Measurements from ENCODE around the gene CNPPD1. TPM values are rescaled to one million over a fixed set of nuclear protein-coding genes. Genes with fewer than 3 reads are reported as not detected.
A peak's percentile ranks its signal among the peaks of the same experiment; 100 is the strongest.

The CNPPD1 gene
- total RNA-seq, 2 experiments from 2014 or later, result 77.3 to 77.6 TPM

DNA sequence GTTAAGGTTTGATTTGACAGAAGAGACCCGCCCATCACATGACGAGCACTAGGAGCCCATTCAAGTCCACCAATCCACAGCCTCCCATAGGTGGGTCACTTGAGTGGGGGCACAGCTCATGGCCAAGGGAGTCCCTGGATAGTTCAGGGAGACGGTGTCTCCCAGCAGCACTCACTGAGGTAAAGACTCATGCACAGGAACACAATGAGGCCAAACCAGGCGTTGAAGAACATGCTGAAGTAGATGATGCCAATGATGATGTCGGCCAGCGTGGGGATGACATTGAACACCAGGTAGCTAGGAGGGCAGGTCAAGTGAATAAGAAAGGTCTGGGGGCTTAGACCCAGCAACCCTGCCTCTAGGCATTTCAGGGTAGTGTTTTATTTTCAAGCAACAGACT, 38.1 kb upstream of the CNPPD1 start:
- Mint-ChIP-seq H3K27ac (no peak overlapping the region), H3K4me3 (no peak overlapping the region), H3K4me1 (peaks cover 32% of the 10 kb centered on the region), H3K36me3 (peaks cover 19% of the 10 kb centered on the region), H3K27me3 (no peaks in the 10 kb centered on the region), H3K9me3 (no peaks in the 10 kb centered on the region)
- POLR2A ChIA-PET, result interaction anchor here (1.4 kb wide), 2 partner anchors 9 to 39 kb away, joined by 5 to 8 read pairs; partner anchors contain the start of gene ZFAND2B
- ATAC-seq (ENCODE audit: low read depth) (no peak), DNase-seq (no peak)

DNA sequence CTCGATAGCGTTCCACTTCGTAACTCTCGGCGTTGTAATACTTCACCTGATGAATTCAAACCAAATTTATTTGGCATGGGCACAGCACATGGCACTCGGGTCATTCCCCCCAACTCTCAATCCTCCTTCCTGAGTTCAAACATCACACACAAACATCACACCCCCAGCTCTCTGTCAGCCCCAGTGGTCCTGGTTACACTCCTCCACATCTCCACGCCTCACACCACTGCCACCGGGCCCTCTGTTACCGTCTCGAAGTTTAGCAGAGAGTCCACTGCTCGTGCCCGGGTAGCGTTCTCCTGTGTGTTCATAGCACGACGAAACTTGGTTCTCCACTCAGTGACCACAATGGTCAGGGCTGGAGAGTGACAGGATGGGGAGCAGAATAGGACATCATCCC, 37.4 kb upstream of the CNPPD1 start:
- peaks cover 17% of the 10 kb centered on the region for H3K36me3 Mint-ChIP-seq
- peak overlapping the region; percentile 28 for H3K27ac Mint-ChIP-seq
- ATAC-seq (ENCODE audit: low read depth), result no peak
- no peak overlapping the region for H3K4me3 Mint-ChIP-seq
- H3K27me3 Mint-ChIP-seq, result no peaks in the 10 kb centered on the region
- DNase-seq, result no peak
- no peaks in the 10 kb centered on the region for H3K9me3 Mint-ChIP-seq
- POLR2A ChIA-PET, result interaction anchor here (1.4 kb wide), 1 partner anchor 39 kb away, joined by 5 read pairs; no protein-coding TSS in a partner anchor
- peaks cover 37% of the 10 kb centered on the region for H3K4me1 Mint-ChIP-seq

DNA sequence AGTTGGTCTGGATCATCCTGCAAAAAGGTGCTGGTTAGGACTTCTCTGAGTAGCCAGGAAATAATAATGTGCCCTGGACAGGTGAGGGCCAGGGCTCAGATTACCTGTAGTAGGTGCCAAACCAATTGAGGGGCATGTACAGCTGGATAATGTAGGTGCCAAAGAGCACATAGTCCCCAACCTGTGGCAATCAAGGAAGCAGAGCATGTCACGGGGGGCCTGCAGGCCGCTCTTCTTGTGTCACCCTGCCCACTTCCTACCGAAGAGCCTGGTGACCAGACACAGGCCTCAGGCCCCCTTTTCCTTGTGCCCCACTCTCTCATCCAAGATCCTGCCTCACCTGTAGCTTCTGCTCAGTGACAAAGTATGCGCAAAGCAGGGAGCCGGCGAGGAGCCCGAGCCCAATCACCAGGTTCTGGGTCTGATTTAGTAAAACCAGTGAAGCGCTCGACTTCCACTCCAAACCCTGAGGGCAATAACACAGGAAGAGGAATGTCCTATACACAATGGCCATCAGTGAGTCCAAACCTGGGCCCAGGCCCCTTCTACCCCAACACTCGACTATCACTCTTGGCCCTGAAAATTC, 36.9 kb upstream of the CNPPD1 start:
- no peak for ATAC-seq (ENCODE audit: low read depth)
- Mint-ChIP-seq H3K4me3 (no peak overlapping the region), H3K27me3 (no peaks in the 10 kb centered on the region), H3K36me3 (peaks cover 17% of the 10 kb centered on the region), H3K27ac (peak overlapping the region; percentile 34), H3K9me3 (no peaks in the 10 kb centered on the region), H3K4me1 (peaks cover 40% of the 10 kb centered on the region)
- DNase-seq, result no peak
- POLR2A ChIA-PET, result interaction anchor here (1.2 to 1.4 kb wide), 2 partner anchors 37 to 38 kb away, joined by 3 to 5 read pairs; partner anchors contain the start of gene CNPPD1

DNA sequence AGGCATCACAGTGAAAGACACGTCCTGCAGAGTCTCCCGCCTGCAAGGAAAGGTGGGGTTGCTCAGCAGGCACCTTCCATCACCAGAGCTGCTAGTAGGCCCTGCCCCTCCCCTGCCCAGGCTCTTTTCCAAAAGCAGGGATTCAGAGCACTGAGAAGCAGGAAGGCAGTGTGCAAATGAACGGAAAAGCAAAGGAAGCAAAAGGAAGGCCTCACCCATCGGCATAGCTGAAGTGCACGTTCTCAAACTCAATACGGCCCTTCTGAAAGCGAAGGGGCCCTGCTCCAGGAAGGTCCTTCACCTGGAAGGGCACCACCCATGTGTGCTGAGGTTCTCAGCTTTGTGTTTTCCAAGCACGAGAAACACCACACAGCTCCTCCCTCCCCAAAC, 36.3 kb upstream of the CNPPD1 start:
- Mint-ChIP-seq H3K27me3 (no peaks in the 10 kb centered on the region), H3K27ac (peak overlapping the region; percentile 34), H3K36me3 (peaks cover 22% of the 10 kb centered on the region), H3K9me3 (no peaks in the 10 kb centered on the region), H3K4me3 (no peak overlapping the region), H3K4me1 (peaks cover 45% of the 10 kb centered on the region)
- POLR2A ChIA-PET, result interaction anchor here (1.2 kb wide), 1 partner anchor 36 kb away, joined by 3 read pairs; the partner anchor contains the start of gene CNPPD1
- ATAC-seq (ENCODE audit: low read depth) (no peak), DNase-seq (no peak)

DNA sequence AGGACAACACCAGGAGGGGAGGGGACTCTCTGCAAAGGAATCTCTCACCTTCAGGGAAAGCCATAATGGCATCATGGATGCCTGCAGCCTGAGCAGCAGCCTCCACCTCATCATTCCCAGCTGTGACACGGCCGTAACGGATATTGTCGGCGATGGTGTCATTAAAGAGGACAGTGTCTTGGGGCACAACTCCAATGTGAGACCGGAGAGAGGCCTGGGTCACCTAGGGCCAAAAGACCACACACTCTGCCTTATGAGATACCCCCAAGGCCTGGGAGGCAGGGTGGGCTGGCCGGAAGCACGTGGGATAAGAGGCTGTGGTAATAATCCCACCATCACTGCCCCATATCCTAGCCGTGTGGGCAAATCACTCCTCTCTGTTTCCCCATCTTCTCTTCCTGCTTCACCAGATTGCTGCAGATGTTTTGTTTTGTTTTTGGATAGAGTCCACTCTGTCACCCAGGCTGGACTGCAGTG, 34.2 kb upstream of the CNPPD1 start:
- no peaks in the 10 kb centered on the region for H3K27me3 Mint-ChIP-seq
- peaks cover 19% of the 10 kb centered on the region for H3K36me3 Mint-ChIP-seq
- H3K27ac Mint-ChIP-seq, result peak overlapping the region; percentile 93
- peaks cover 48% of the 10 kb centered on the region for H3K4me1 Mint-ChIP-seq
- DNase-seq (no peak), ATAC-seq (ENCODE audit: low read depth) (no peak)
- no peaks in the 10 kb centered on the region for H3K9me3 Mint-ChIP-seq
- POLR2A ChIA-PET, result interaction anchor here (0.7 to 1.9 kb wide), 13 partner anchors 10 to 152 kb away, joined by 3 to 31 read pairs (median 5); partner anchors contain the start of genes ANKZF1, ATG9A, CNPPD1 and TUBA4A
- peak overlapping the region; percentile 63 for H3K4me3 Mint-ChIP-seq

DNA sequence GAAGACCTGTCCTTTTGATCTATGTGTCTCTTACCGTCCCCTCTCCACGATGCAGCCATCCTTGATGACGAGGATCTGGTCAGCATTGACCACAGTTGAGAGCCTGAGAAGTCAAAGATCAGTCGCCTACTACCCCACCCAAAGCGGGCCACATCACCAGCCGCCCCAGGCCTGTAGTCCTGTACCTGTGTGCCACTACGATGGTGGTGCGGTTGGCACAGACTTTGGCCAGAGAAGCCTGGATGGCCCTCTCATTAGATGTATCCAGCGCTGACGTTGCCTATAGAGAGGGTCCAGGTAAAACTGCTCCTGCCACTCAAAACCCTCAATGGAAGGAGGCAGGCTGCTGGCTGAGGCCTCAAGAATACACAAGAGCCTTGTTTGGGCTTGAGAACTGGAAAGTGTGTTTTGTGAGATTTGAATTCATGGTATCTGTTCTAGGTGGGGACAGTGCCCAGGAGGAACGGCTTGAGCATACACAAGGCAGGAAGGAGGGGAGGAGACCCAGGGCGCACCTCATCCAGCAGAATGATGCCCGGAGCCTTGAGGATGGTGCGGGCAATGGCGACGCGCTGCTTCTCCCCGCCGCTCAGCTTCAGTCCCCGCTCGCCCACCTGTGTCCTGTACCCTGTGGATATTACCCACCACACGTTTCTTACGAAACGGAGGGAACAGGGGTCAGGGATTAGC, 33.6 kb upstream of the CNPPD1 start:
- peak overlapping the region; percentile 88 for H3K27ac Mint-ChIP-seq
- H3K27me3 Mint-ChIP-seq, result no peaks in the 10 kb centered on the region
- H3K9me3 Mint-ChIP-seq, result no peaks in the 10 kb centered on the region
- POLR2A ChIA-PET, result interaction anchor here (0.8 to 5.2 kb wide), 8 partner anchors 9 to 51 kb away, joined by 3 to 92 read pairs (median 7); partner anchors contain the start of genes ANKZF1, ATG9A and CNPPD1
- ATAC-seq (ENCODE audit: low read depth) (no peak), DNase-seq (no peak)
- H3K4me3 Mint-ChIP-seq, result peak overlapping the region; percentile 62
- peaks cover 52% of the 10 kb centered on the region for H3K4me1 Mint-ChIP-seq
- peaks cover 19% of the 10 kb centered on the region for H3K36me3 Mint-ChIP-seq

DNA sequence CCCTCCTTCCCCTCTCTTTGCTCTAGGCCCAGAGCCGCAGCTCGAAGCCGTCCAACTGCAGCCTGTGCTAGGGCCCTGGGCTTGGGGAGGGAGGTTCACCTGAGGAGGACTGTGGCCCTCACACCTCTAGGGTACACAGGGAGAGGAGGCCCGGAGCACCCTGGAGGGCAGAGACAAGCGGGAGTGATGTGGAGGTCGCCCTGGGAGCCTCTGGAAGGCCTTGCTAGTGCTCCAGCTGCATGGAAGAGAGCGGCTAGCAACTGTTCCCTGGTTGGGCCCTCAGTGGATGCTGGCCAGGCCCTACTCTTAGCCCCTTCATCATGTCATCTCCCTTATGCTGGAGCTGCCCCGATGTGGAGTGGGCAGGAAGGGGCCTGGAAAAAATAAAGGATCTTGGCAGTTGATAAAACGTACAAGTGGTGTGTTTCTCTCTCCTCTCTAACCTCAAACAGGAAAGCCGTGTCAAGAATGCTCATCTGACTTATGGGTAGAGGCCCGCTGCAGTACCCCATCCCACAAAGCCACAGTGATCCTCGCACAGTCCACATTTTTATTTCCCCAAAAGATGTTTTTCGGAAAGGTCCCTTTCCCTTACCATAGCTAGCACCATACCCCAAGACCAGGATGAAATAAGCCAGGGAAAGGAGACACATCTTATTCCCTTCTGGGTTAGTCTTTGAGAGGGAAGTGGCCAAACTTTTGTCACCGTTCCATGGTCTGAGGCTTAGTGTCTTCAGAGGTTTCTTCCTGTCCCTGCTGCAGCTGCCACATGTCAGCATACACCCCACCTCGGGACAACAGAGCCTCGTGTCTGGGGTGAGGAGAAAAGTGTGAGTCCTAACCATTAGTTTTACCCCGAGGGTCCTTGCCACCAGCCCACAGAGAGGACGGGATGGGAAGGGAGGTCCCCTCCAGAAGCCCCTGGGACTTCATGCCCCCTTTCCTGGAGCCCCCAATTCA, 32.8 kb upstream of the CNPPD1 start:
- DNase-seq (no peak), ATAC-seq (ENCODE audit: low read depth) (no peak)
- Mint-ChIP-seq H3K9me3 (no peaks in the 10 kb centered on the region), H3K27me3 (no peaks in the 10 kb centered on the region), H3K27ac (peak overlapping the region; percentile 88), H3K36me3 (peaks cover 21% of the 10 kb centered on the region), H3K4me1 (peaks cover 52% of the 10 kb centered on the region), H3K4me3 (peak overlapping the region; percentile 62)
- POLR2A ChIA-PET, result interaction anchor here (0.6 to 5.2 kb wide), 9 partner anchors 9 to 170 kb away, joined by 3 to 92 read pairs (median 8); partner anchors contain the start of genes ANKZF1, ATG9A, CNPPD1 and GLB1L

DNA sequence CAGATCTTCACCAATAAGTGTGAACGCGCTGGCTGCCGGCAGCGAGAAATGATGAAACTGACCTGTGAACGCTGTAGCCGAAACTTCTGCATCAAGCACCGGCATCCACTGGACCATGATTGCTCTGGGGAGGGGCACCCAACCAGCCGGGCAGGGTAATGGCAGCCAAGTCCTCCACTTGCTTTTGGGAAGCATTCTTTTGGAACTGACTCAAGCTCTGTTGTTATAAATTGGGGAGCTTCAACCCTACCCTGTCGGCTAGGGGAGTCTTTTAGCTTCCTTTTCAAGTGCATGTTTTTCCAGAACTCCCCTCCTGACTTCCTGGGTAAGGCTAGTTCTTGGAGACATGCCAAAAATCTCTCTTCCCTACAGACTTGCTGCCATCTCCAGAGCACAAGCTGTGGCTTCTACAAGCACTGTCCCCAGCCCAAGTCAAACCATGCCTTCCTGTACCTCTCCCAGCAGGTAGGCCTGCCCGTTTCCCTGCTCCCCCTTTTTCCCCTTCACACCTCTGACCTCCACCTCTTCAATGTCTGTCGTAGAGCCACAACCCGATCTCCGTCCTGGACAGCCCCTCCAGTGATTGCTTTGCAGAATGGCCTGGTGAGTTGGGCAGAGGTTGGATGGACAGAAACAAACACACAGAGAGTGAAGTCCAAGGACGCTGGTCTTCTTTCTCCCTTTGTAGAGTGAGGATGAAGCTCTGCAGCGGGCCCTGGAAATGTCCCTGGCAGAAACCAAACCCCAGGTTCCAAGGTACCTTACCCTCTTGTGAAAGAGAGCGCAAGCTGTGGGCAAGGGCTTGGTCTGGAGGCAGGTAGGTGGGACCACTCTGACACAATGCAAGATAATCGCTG, 31.4 kb upstream of the CNPPD1 start:
- Mint-ChIP-seq H3K9me3 (peaks cover 7% of the 10 kb centered on the region), H3K4me3 (peak overlapping the region; percentile 85), H3K27me3 (no peaks in the 10 kb centered on the region), H3K36me3 (peaks cover 16% of the 10 kb centered on the region), H3K27ac (peak overlapping the region; percentile 93), H3K4me1 (peaks cover 47% of the 10 kb centered on the region)
- ATAC-seq (ENCODE audit: low read depth) (no peak), DNase-seq (no peak)
- POLR2A ChIA-PET, result interaction anchor here (0.7 to 5.2 kb wide), 8 partner anchors 22 to 49 kb away, joined by 3 to 92 read pairs (median 14); partner anchors contain the start of genes ANKZF1, ATG9A, CNPPD1 and GLB1L

DNA sequence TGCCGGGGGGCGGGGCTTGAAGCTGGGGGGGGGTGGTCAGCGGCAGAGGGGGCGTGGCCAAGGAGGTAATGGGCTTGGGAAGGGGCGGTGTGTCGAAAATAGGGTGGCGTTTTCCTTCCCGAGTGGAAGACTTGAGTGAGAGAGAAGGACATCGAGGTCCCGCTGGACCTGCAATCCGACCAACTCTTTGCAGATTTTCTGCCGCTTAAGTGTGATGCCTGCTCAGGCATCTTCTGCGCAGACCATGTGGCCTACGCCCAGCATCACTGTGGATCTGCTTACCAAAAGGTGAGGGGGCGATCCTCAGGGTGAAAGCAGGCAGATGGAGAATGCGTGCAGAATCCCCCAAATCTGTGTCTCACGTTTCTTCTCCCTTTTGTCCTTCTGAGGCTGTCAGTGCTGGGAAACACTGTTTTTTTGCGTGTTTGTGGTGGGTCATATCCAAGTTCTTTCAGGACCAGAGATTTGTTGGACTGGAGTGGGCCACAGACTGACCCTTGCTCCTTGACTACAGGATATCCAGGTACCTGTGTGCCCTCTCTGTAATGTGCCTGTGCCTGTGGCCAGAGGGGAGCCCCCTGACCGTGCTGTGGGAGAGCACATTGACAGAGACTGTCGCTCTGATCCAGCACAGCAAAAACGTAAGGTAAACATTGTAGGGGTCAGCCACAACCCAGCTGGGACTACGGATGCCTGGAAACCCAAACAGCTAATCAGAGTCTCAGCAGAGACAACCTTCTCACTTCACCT, 30.6 kb upstream of the CNPPD1 start:
- POLR2A ChIA-PET, result interaction anchor here (1.4 to 5.2 kb wide), 13 partner anchors 10 to 72 kb away, joined by 5 to 92 read pairs (median 14); partner anchors contain the start of genes ANKZF1, ATG9A, CNPPD1 and DNAJB2
- ATAC-seq (ENCODE audit: low read depth) (no peak), DNase-seq (no peak)
- Mint-ChIP-seq H3K36me3 (peaks cover 16% of the 10 kb centered on the region), H3K4me1 (peaks cover 47% of the 10 kb centered on the region), H3K27me3 (no peaks in the 10 kb centered on the region), H3K27ac (peak overlapping the region; percentile 93), H3K4me3 (peak overlapping the region; percentile 85), H3K9me3 (peaks cover 7% of the 10 kb centered on the region)

DNA sequence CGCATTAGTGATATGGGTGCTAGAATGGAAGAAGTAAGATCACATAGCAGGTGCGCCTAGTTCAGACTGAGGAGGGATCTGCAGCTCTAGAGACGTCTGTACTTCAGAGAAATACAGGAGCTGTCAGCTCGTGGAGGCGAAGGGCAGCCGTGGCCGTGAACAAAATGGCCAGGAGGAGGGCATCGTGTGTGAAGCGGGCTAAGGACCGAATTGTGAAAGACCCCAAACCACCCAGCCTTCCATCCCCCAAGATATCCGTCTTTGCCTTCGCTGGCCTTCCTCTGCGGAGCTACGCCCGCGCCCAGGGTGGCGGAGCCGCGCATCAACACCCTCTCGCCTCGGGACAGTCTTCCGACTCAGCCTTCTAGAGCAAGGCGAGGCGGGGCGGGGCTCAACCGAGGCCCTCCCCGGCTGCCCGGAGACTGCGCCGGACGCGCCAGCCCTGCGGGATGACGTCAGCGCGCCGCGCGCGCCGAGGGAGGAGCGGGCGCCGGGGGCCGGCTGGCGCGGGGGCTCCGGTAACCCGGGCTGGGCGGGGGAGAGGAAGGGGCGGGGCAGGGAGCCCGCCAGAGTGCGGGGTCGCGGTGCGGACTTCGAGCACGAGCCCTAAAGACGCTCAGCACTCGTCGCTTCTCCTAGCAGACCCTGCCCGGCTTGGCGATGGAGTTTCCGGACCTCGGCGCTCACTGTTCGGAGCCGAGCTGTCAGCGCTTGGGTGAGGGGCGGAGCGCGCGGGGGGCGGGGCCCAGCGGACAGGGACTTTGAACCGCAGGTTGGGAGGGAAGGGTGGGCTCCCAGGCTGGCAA, 29.8 kb upstream of the CNPPD1 start, which contains the start of gene ZFAND2B:
ZFAND2B (plus strand) TSS at position 455 of the 806 bp plus-strand sequence; CDS start at position 661, 206 bp downstream.
- ATAC-seq (ENCODE audit: low read depth) (peak; percentile 97), DNase-seq (peak; percentile 99)
- Mint-ChIP-seq H3K27me3 (no peaks in the 10 kb centered on the region), H3K36me3 (peaks cover 15% of the 10 kb centered on the region), H3K4me3 (peak within 1 kb of the TSS; percentile 85), H3K27ac (peak within 1 kb of the TSS; percentile 93), H3K4me1 (peaks cover 47% of the 10 kb centered on the region), H3K9me3 (peaks cover 7% of the 10 kb centered on the region)
- POLR2A ChIA-PET, result interaction anchor here (0.6 to 5.2 kb wide), 17 partner anchors 9 to 72 kb away, joined by 3 to 92 read pairs (median 8); partner anchors contain the start of genes ANKZF1, ATG9A, CNPPD1 and DNAJB2

Data from activated naive CD8-positive, alpha-beta T cell treated with anti-CD3 and anti-CD28 coated beads, Interleukin-2, amount 10 ng/mL, durations not matched to agents 7 days and 5 days (primary cell).